Mononuclear cell (primary cell): ENCODE data around the gene TUBD1. TPM values are rescaled to one million over a fixed set of nuclear protein-coding genes. Genes with fewer than 3 reads are reported as not detected.
"Not testable (repeated sequence)": the region's sequence is repeated elsewhere in the genome, so short reads cannot be mapped to it uniquely, and the experiment has no call there.

Experiments used
- H3K27me3 ChIP-seq: 2 replicates; pipeline ENCODE4 v1.6.0; 2011; ENCODE audit warnings: low read length, control low read depth; ENCODE audit not compliant: insufficient read depth
- H3K4me1 ChIP-seq: 2 replicates; pipeline ENCODE4 v1.5.1; 2011; ENCODE audit warnings: mild to moderate bottlenecking, low read length, control low read depth; ENCODE audit not compliant: insufficient read depth
- H3K4me3 ChIP-seq: 2 replicates; pipeline ENCODE4 v1.5.1; 2011; ENCODE audit warnings: mild to moderate bottlenecking, low read length, moderate library complexity
- H3K9me3 ChIP-seq: 2 replicates; pipeline ENCODE4 v1.5.1; 2011; ENCODE audit warnings: low read depth, mild to moderate bottlenecking, control low read depth, low read length
- total RNA-seq: library from RNA; depleted of rRNA; stranded (reverse); fragments of >200 nt; gene quantifications from one replicate; pipeline ENCODE4 v1.2.3, GENCODE V29; 2012

Gene TUBD1
- total RNA-seq, 1 donor = 6.6 TPM

DNA sequence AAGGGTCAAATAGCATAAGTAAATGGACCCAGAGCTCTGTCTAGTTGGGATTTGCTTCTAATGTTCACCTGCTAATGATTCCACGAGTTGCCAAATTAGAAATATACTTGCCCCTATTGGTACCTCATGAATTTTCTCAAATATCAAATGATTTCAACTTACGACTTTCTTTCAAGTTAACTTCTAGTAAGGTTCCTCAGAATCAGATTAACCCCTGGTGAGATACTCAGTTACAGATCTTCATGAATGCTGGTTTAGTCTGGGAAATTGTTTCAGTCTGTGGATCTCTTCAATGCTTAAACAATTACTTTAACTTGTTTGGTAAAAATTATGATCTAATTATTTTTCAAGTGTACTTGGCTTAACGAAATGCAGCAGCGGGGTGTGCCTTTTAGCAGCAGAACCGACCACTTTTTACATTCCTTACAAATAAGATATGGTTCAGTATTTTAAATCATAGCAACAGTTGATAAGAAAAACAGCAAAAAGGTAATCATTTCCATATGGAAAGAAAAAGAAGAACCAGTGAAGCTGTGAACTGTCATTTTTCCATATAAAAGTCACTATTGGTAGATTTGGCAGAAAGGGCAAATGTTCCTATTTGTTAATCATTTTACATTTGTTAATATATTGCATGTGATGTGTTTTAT is 34.5 kb downstream of the TUBD1 start:
- Histone ChIP-seq H3K4me1 (peaks cover 27% of the 10 kb centered on the region), H3K27me3 (no peaks in the 10 kb centered on the region), H3K4me3 (no peak overlapping the region), H3K9me3 (no peaks in the 10 kb centered on the region)

DNA sequence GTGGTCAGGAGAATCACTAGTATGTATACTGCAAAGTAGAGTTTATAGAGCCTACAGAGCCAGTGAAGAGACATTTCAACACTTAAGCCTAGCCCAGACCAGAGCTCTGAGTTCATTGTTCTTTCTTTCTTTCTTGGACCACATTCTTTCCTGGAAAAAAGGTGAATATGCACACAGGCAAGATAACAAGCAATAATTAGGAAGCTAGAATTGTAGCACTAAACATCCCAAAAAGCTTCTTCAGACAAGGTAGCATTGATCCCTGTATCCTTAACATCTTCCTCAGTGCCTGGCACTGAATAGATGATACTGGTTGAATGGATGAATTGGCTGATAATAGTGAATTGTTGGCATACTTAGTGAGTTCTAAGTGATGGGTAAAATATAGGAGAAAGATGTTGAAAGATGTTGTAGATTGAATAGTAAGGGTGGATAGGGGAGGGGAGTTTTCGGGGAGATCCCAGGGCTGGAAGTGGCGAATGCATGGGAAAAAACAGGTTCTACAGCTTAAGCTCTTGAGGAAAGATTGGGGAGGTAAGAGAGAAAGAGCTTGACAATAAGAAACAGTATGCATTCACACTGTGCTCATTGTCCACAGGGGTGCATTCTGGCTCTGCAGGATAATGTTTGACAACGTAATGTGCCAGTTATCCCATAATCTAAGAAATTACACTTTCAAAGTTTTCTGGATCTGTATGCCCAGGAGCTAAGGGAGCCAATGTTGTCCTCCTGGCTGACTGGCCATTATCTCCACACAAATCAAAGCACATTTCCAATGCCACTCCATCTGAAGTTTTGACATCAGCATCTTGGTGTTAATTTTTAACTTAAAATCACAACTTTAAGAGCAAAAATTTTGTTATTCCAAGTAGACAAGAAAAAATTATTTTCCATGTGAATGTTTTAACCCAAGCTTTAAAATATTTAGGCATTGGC is 35.6 kb downstream of the TUBD1 start:
- Histone ChIP-seq H3K4me1 (peaks cover 38% of the 10 kb centered on the region), H3K4me3 (no peak overlapping the region), H3K27me3 (no peaks in the 10 kb centered on the region), H3K9me3 (no peaks in the 10 kb centered on the region)

GRCh38 chr17:59853919-59854729 is 38.6 kb downstream of the TUBD1 start:
- peaks cover 61% of the 10 kb centered on the region for H3K4me1 ChIP-seq
- not testable (repeated sequence) for H3K27me3 ChIP-seq, H3K4me3 ChIP-seq, H3K9me3 ChIP-seq

GRCh38 chr17:59853168-59853918 is 39.4 kb downstream of the TUBD1 start:
- H3K9me3 ChIP-seq = no peaks in the 10 kb centered on the region
- H3K27me3 ChIP-seq = no peaks in the 10 kb centered on the region
- no peak overlapping the region for H3K4me3 ChIP-seq
- peaks cover 65% of the 10 kb centered on the region for H3K4me1 ChIP-seq

- H3K4me1 ChIP-seq = peaks cover 71% of the 10 kb centered on the region
- not testable (repeated sequence) for H3K27me3 ChIP-seq, H3K9me3 ChIP-seq, H3K4me3 ChIP-seq
Observed at GRCh38 chr17:59852847-59853167, 39.9 kb downstream of the TUBD1 start.

DNA sequence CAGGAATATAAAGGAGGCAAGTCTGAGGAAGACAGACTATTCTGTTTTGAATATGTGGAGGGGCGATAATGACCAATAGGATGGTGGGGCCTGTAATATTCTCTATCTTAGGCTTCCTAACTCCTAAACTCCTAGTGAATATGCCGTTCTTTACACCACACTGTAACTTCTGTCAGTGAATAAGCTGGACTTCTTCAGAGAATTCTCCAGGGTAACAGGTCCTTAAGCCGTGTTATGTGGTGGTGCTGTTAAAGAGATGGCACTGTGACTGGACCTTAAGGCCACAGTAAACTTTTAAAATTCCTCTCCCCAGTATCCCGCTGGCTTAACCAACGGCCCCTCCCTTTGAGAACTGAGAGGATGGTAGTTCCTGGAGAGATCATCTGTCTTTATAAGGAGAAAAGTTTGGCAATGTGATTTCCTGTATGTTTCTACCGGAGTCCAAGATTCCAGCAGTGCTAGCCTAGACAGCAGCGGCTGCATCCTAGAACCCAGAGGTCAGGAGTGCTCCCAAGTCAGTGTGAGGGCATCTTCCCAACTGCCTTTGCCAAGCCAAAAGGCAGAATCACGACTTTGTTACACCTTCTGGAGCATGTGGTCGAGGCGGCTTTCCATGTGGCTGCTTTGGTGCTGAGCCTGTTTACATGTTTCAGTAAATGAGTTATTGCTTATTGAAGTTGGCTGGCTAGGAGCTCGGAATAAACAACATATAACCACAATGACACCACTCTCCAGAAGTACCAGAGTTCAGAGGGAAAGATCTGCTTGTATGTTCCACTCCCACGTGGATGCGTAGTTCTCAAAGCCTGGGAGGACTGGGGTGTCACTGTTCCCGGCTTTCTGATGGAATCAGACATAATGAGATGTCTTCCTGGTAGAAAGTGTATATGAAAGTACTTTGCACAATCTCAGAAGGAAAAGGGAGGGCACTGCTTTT is 41.0 kb downstream of the TUBD1 start:
- H3K4me1 ChIP-seq = peaks cover 82% of the 10 kb centered on the region
- no peaks in the 10 kb centered on the region for H3K9me3 ChIP-seq
- no peaks in the 10 kb centered on the region for H3K27me3 ChIP-seq
- no peak overlapping the region for H3K4me3 ChIP-seq

DNA sequence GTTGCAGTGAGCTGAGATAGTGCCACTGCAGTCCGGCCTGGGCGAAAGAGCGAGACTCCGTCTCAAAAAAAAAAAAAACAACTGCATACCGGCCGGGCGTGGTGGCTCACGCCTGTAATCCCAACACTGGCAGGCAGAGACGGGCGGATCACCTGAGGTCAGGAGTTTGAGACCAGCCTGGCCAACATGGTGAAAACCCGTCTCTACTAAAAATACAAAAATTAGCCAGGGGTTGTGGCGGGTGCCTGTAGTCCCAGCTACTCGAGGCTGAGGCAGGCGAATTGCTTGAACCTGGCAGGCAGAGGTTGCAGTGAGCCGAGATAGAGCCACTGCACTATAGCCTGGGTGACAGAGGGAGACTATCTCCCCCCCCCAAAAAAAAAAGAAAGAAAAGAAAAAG is 42.4 kb downstream of the TUBD1 start:
- not testable (repeated sequence) for H3K9me3 ChIP-seq, H3K4me3 ChIP-seq, H3K27me3 ChIP-seq
- peaks cover 83% of the 10 kb centered on the region for H3K4me1 ChIP-seq

GRCh38 chr17:59848778-59849177 is 44.0 kb downstream of the TUBD1 start:
- Histone ChIP-seq H3K4me3 (no peak overlapping the region), H3K4me1 (peaks cover 93% of the 10 kb centered on the region), H3K9me3 (no peaks in the 10 kb centered on the region), H3K27me3 (no peaks in the 10 kb centered on the region)

DNA sequence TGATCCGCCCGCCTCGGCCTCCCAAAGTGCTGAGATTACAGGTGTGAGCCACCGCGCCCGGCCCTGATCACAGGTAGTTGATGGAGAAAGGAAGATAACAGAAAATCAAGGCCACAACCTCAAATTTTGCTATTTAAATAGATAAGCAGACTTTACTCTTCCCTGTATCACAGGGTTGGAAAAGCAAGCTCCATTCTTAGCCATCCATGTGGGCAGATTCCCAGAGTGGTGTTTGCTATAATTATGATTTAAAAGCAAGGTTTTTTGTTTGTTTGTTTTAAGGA is 44.4 kb downstream of the TUBD1 start:
- H3K4me1 ChIP-seq = peaks cover 92% of the 10 kb centered on the region
- no peaks in the 10 kb centered on the region for H3K27me3 ChIP-seq
- no peaks in the 10 kb centered on the region for H3K9me3 ChIP-seq
- no peak overlapping the region for H3K4me3 ChIP-seq

- no peak overlapping the region for H3K4me3 ChIP-seq
- H3K4me1 ChIP-seq = peaks cover 76% of the 10 kb centered on the region
- no peaks in the 10 kb centered on the region for H3K9me3 ChIP-seq
- no peaks in the 10 kb centered on the region for H3K27me3 ChIP-seq
Observed at GRCh38 chr17:59846394-59847165, 46.2 kb downstream of the TUBD1 start.

- peaks cover 69% of the 10 kb centered on the region for H3K4me1 ChIP-seq
- no peaks in the 10 kb centered on the region for H3K9me3 ChIP-seq
- no peak overlapping the region for H3K4me3 ChIP-seq
- H3K27me3 ChIP-seq = no peaks in the 10 kb centered on the region
Observed at GRCh38 chr17:59845595-59846393, 46.9 kb downstream of the TUBD1 start.

GRCh38 chr17:59844884-59845594 is 47.7 kb downstream of the TUBD1 start:
- Histone ChIP-seq H3K4me1 (peaks cover 65% of the 10 kb centered on the region), H3K9me3 (no peaks in the 10 kb centered on the region), H3K4me3 (no peak overlapping the region), H3K27me3 (no peaks in the 10 kb centered on the region)
